Measurements from ENCODE around the gene LRRN2.

DNA sequence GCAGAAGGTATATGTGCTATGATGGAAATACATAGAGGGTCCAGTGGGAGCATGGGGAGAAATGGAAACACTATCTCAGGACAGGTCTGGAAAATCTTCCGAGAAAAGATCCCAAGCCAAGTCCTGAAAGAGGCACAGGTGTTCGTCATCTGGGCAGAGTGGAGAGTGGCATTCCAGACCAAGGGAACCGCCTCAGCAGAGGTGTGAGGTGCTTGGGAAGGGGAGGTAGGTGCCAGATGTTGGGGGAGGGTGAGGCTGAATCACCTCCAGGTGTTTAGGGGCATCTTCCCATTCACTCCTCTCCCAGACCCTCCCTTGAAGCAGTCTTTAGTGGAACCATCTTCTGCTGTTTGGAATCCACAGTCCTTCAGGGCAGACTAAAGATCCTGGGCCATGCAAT is 23.5 kb upstream of the LRRN2 start:
- TF ChIP-seq, protein P1, sequence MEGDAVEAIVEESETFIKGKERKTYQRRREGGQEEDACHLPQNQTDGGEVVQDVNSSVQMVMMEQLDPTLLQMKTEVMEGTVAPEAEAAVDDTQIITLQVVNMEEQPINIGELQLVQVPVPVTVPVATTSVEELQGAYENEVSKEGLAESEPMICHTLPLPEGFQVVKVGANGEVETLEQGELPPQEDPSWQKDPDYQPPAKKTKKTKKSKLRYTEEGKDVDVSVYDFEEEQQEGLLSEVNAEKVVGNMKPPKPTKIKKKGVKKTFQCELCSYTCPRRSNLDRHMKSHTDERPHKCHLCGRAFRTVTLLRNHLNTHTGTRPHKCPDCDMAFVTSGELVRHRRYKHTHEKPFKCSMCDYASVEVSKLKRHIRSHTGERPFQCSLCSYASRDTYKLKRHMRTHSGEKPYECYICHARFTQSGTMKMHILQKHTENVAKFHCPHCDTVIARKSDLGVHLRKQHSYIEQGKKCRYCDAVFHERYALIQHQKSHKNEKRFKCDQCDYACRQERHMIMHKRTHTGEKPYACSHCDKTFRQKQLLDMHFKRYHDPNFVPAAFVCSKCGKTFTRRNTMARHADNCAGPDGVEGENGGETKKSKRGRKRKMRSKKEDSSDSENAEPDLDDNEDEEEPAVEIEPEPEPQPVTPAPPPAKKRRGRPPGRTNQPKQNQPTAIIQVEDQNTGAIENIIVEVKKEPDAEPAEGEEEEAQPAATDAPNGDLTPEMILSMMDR (IDR thresholded peaks at IDR 0.05; ENCODE audit: low read length), result no peak
- TF ChIP-seq EZH2 (IDR thresholded peaks at IDR 0.05; ENCODE audit: borderline replicate concordance, low read length), result no peak
